Ureter (tissue), 1 donor: ENCODE data around the gene CNTNAP2. TPM values are rescaled to one million over a fixed set of nuclear protein-coding genes. Genes with fewer than 3 reads are reported as not detected.

ENCODE experiments used
- DNase-seq: peaks from one replicate; pipeline ENCODE4 v3.0.0-alpha.2; 2020; ENCODE audit warnings: low spot score
- total RNA-seq: library from RNA; stranded (reverse); gene quantifications from one replicate; pipeline ENCODE4 v1.2.4, GENCODE V29; 2023
- donor health status: DM: yes; HTN: yes; CAD: no.

The CNTNAP2 gene
- total RNA-seq, 1 donor from 2014 or later, result 0.21 TPM

DNA sequence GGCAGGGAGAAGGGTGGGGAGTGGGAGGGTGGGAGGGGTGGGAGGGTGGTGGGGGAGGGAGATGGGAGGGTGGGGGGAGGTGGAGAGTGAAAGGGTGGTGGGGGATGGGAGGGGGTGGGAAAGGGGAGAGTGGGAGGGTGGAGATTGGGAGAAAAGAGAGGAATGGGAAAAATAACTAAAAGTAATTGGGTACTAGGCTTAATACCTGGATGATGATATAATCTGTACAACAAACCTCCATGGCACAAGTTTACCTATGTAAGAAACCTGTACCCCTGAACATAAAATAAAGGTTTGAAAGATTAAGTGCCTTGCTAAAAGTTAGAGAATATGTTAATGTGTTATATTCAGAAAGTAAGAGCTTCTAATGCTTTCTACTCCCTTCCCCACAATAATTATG is 564.9 kb downstream of the CNTNAP2 start:
- DNase-seq, result no peak

DNA sequence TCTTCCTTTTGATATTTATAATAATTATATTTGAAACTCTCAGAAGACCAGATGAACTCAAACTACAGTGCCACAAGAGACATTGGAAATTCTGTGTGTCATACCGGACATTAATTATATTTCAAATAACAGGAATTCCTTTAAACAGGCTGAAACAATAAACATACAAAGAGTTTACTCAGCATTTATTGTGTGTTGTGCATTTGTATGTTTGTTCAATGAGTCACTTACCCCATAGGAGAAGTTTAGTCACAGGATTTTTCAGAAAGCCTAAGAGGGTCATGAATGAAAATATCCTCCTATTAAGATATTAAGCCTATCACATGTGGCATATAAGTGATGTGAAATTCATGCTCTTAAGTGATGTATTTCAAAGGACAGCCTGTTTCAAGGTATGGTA is 566.8 kb downstream of the CNTNAP2 start:
- no peak for DNase-seq

DNA sequence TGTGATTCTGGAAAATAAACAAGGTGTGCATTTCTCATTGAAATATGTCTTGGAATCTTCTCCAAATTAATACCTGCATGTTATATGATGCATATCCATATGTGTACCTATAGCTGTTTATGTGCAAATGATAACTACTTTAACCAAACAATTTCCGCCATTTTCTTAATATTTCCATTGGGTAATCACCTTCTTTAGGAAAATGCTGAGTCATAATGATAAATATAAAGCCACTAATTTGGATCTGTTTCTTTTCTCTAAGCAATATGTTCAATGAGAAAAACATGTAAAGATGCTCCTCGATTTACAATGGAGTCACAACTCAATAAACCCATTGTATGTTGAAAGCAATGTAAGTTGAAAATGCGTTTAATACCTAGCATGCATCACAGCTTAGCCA is 574.4 kb downstream of the CNTNAP2 start:
- DNase-seq, result no peak

DNA sequence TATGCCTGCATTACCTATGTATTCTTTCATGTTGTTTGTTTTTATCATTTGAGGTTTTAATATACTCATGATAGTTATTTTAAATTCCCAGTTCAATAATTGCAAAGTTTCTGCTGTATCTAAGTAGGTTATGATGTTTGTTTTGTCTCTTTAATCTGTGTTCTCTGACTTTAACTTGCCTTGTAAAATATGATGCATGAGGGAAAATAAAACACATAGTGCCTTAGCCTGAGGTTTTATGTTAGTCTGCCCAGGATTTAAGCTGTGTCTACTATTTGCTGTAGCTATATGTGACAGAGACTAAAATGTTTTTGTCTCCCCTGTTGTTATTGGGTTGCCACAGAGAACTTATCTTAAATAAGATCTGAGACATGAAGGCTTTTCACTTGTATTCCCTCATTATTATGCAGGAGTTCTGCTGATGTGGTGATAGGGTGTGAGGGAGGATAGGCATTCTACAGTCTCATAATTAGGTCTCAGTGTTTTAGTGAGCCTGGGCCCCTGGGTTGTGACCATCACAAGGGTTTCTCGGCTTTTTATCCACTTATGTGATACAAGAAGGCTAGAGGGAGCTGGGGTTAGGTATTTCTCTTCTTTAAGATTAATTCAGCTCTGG is 582.5 kb downstream of the CNTNAP2 start:
- DNase-seq, result no peak

DNA sequence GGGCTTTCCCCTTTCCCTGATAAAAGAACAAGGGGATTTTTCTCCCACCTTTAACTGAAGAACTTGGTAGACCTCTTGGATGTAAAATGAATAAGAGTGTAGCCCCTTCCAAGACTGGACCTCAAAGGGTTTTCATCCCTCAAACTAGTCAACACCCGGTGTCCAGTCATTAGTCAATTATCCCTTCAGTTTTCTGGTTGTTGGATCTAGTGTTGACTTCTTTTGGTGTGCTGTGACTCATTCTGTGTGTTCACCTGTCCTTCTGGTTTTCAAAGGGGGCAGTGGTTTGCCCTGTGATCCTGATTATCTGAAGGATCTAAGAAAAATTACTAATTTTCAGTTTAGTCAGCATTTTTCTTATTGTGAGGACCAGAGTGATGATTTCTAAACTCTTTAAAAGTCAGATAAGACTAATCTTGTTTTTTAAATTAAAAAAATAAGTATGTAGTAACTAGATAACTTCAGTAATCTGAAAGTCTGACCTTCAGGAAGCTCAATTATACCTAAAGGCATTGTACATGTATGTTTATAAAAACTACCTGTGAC is 583.5 kb downstream of the CNTNAP2 start:
- no peak for DNase-seq

DNA sequence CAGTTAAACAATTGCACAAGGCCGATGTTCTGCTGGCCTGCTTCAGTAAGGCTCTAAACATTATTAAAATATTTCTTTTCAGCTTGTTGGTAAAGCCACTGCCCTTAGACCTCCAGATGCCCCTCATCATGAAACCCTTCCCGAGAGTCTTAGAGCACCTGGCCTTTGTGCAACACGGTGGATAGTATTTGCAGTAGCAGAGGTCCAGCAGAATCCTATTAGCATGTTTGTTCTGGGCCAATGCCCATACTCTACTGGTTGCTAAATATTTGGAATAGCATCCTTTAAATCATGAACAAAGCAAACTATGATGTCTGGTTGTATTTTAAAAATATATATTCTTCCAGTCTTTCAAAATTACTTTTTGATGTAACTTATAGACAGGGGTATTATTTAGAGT is 584.6 kb downstream of the CNTNAP2 start:
- DNase-seq, result no peak

DNA sequence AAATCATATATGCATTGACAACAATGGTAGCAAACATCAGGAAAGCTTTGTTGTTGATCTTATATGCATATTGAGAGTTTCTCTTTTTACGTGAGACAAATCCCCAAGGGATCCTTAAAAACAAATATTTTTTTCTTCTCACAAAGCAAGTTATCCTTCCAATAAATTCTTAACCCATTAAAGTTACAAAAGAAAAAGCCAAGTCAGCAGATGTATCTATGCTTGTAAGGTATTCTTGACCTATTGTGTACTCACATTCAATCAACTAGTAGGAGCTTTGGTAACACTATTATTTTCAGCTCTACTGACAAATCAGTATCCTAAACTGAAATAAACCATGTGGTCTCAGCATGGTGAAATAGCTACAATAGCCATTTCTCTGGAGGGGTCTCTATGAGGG is 586.3 kb downstream of the CNTNAP2 start:
- DNase-seq, result no peak

DNA sequence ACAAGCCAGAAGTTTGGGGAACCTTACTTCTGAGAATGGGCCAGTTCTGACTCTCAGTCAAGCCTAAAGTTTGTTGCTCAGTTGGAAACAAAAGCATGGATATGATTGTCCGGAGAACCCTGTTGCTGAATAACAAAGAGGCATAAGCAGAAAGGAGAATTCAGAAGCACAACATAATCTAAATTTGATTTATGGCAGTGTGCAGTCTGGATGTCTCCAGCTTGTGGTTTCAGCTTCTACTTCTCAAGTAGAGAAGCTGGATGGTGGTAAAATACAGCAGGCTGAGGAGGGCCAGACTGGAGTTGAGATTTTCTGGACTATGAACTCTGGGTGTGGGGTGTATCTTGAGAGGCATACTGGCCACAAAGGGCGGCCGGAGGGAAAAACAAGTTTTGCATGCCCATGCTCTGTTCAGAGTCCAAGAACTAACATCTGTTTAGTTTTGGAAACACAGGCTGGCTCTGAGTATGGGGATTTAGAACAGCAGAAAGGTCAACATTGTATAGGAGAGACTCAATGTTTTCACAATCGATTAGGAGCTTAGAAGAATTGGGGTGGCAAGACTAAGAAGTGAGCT is 592.9 kb downstream of the CNTNAP2 start:
- no peak for DNase-seq

DNA sequence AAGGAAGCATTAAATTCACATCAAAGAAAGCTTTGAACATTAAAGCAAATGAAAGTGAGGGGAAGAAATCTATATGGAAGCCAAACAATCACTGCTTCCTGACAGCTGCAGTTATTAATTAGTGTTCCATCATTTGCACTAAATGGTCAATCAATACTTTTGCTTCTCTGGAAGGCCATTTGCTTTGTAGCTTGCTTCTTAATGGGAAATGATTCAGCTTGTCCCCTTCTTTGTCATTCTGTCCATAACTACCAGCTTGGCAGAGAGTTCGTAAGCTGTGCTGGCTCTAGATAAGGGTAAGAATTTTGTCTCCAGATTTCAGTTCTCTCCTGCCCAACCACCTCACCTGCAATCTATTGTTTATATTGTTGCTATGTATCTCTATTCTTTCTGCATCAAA is 596.6 kb downstream of the CNTNAP2 start:
- DNase-seq, result no peak

DNA sequence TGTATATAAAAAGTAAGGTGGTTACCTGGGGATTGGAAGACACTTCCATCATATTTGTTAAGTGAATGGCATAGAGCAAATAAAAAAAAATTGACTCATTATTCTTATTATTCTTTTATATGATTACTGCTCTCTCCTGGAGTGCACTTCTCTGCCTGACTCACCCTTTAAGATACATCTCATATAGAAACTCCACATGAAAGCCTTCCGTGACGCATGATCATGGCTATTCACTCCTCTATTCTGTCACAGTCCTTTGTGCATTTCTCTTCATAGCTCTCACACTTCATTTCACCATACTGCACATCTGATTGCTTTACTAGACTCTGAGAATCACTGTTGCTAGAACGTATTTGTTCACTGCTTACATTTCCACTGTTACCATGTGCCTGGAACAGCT is 597.3 kb downstream of the CNTNAP2 start:
- no peak for DNase-seq

DNA sequence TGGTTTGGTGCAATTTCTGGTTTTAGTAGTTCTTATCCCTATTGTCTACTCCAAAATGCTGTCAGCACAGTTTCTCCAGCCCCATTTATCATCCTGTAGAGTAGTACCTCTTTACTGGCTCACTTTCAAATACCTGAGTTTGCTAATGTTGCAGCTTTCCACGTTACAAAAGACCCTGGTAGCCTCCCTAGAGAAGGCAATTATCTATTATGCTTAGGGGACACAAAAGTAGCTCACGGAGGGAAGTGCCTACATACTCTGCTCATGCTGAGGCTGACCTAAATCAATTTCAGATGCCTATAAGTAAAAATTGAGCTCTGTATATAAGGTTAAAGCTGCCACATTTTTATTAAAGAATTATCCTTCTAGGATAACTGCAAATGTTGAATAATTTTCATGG is 603.6 kb downstream of the CNTNAP2 start:
- no peak for DNase-seq

DNA sequence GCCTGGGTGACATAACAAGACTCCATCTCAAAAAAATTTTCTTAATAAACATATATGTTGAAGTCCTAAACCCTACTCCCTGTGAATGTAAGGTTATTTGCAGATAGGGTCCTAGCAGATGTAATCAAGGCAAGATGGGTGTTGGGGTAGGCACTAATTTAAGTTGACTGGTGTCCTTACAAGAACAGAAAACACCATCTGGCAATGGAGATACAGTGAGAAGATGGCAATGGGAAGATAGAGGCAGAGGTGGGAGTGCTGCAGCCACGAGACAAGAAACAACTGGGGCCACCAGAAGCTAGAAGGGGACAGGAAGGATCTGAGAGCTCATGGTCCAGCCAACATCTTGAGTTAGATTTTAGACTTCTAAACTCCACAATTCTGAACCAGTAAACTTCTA is 606.4 kb downstream of the CNTNAP2 start:
- no peak for DNase-seq

DNA sequence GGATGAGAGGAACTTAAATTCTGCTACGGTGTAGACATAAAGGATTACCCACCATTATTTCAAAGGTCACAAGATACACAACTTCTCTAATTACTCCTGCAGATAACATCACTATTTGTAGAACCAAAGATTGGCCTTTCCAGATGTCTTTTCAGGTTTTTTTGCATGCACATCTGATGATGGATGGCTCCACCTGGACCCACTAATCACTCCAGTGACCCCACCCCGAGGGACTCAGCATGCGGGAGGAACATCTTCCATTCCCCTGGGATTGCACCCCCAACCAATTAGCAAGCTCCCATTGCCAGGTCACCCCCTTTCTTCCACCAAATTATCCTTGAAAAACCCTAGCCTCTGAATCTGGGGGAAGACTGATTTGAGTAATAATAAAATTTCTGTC is 608.9 kb downstream of the CNTNAP2 start:
- no peak for DNase-seq

DNA sequence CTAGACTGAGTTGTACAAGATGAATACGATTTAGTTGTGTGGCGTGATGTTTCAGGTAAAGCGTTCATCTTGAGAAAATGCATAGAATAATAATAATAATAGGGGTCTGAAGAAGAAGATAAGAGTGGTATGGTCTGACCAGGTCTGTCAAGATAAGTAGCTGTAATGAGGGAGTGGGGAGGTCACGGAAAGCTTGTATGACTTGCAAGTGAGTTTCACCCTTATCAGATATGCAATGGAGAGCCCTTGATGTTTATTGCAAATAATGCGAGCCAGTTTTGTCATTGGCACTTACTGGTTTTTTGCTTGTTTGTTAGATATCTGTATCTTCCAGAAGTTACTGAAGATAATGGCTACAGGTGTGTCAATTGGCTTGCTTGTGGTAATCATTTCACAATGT is 611.5 kb downstream of the CNTNAP2 start:
- DNase-seq, result no peak

DNA sequence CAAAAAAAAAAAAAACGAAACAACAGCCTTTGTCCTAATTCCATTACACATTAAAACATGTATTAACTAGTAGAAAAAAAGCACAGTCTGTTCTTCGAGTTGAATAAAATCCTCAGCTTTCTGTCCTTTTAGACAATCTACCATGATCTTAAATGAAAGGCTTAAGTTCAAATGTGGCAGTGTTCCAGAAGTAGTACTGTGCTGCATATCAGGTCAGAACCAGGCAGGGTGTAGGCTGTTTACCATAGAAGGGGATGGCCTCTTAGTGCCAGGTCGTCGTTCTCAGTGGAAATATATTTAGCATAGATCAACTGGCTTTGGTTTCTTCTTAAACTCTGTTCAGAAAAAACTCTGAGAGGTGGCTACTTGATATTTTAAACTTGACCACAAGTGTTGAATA is 612.0 kb downstream of the CNTNAP2 start:
- DNase-seq, result no peak

DNA sequence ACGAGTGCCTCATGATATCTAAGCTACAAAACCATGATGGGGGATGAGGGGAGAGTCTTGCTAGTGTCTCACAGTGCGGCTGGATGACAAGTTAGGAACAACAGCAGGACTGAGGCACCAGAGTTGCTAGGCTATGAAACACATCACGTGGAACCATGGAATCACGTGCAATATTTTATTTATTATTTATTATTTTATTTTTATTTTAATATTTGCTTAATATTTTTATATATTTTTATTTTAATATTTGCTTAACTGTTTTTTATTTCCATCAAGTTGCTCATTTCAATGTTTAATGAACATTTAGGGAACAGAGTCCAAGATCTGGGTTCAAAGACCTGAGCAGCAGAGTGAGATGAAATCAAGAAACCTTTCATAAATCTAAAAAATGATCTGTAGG is 614.6 kb downstream of the CNTNAP2 start:
- no peak for DNase-seq

DNA sequence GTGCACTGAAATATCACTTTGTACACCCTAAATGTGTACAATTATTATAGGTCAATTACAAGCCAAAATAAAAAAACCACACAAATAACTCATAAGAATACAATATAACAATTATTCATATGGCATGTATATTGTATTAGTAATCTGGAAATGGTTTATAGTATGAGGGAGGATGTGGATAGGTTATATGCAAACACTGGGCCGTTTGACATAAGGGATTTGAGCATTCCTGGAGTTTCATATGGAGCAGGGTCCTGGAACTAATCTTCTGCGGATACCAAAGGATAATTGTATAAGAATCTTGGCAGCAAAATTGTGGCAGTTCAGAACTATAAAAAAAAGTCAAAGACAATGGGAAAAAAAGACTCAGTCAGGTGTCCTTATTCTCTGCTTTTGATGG is 619.4 kb downstream of the CNTNAP2 start:
- DNase-seq, result no peak

DNA sequence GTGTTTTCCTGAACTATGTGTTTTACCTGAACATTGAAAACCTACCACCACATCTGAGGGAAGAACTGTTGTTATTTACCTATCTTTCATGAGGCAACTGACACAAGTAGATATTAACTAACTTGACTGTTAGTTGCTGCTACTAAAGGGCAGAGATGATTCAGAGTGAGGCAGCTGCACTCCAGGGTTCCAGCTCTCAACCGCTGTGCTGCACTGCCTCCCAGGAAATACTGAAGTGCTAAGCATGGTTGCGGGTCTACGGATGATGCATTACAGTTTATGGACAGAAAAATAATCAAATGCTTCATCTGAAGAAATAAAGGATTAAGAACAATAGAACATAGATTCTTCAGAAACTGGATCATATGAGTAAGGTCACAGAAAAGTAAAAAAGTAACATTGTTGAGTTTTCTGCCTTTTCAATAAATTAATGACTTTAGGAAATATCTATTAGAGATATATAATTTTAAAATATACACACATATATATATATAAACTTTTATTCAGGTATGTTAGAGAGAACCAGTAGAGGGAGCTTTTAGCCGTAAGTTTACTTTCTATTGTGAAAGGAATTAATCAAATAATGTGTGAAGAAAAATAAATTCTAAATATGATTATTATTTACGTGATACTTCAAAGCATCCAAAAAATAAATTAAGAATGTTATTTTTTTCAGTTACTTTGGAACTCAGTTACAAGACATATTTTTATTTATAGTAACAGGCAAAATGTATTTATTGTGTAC is 620.0 kb downstream of the CNTNAP2 start:
- no peak for DNase-seq

DNA sequence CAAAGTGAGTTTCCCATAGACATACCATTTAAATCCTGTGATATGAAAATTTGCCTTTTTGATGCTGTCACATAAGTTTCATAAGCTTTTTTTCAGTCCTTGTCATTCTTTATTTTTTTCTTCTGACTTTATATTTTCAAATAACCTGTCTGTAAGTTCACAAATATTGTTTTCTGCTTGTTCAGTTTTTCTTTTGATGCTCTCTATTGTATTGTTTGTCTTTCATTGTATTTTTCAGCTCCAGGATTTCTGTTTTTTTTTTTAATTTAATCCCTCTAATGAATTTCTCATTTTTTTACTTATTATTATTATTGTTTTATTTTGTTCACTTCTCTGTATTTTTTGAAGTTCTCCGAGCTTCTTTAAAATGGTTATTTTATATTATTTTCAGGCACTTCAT is 623.4 kb downstream of the CNTNAP2 start:
- DNase-seq, result no peak

DNA sequence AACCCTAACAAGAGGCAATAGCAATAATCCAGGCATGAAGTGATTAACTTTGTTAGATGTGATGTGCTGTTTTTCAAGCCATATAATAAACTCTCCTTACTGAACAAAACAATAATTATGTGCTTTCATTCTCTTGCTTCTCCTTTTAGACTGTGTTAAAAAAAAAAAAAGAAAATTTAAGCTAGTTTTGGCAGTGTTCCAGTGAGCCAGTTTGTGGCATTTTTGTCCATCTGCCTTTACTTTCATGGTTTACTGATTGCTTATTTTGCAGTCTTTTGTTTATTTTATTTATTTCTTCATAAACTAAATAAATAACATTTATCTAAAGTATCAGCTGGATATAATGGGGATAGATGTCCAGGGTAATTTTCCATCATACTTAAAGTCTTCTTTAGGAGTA is 625.3 kb downstream of the CNTNAP2 start:
- DNase-seq, result no peak

DNA sequence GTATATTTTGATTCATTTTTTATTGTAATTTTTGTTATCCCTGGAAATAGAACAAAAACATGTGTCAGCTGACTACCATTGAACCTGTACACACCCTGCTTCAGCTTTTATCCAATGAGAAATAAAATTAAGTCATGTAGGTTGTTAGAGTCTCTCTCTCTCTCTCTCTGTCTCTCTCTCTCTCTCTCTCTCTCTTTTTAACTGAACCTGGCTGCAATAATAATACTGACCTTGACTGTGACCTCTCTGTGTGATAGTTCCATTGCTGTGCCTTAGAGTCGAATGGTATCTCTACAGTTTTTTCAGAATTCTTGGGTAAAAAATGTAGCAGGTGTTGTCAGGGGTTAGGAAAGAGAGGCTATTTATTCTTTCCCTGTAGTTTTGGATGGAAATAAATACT is 637.8 kb downstream of the CNTNAP2 start:
- DNase-seq, result no peak

DNA sequence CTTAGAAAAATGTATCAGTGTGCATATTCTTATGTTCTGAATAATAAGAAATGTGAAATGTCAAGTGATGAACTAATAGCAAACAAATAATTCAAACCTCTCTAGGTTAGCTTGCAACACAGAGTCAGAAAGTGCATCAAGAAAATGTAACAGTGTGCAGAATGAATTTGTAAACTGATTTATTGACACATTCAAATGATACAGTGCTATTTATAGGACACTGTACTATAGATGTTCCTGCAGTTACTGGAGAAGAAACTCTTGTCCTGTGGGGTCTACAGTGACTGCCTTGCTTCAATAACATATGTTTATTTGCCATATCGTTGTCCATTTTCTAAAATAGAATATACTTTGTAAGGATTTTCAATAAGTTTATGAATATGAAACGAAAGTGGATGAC is 639.0 kb downstream of the CNTNAP2 start:
- no peak for DNase-seq

DNA sequence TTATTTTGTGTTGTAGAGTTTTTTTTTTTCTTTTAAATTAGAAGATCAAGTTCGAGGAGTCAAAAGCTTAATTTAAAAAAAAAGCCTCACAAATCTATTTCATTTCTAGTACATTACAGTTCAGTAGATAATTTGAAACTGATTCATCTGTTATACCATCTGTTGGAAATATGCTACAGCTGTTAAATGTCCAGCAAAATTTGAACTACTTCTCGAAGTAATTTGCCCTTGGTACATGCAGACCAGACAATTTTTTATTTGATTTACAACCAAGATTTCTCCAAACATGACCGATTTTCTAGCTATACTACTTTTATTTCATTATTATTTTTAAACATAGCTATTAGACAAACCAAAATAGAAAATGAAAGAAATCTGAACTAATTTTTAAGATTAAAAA is 647.9 kb downstream of the CNTNAP2 start:
- DNase-seq, result no peak
